ENCODE results near the gene ANKK1.

Gene ANKK1

DNA sequence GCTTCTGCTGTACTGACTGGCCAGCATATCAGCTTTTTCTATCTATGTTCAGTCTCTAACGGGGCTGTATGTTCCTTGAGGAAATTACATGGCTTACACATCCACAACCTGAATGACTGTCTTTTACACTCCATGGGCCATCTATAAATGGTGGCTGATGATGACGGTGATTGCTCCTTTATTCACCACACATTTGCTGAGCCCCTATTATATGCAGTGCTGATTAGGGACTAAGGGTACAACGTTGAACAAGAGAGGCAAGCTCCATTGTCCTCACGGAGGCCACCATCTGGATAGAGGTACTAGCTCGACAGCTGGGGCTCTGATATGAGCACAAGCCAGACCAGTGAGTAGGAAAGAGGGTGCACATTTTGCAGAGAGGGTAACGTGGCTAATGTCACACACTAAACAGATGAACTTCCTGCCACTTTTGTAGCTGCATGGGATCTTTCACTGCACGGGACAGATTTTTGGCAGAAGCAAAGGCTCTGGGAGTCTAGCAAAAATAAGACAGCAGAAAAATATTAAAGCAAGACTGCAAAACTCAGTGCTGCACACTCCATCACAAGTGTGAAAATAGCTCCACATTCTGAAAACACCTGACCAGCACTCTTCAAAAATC, 57.0 kb downstream of the ANKK1 start:
- TF ChIP-seq, protein P1, sequence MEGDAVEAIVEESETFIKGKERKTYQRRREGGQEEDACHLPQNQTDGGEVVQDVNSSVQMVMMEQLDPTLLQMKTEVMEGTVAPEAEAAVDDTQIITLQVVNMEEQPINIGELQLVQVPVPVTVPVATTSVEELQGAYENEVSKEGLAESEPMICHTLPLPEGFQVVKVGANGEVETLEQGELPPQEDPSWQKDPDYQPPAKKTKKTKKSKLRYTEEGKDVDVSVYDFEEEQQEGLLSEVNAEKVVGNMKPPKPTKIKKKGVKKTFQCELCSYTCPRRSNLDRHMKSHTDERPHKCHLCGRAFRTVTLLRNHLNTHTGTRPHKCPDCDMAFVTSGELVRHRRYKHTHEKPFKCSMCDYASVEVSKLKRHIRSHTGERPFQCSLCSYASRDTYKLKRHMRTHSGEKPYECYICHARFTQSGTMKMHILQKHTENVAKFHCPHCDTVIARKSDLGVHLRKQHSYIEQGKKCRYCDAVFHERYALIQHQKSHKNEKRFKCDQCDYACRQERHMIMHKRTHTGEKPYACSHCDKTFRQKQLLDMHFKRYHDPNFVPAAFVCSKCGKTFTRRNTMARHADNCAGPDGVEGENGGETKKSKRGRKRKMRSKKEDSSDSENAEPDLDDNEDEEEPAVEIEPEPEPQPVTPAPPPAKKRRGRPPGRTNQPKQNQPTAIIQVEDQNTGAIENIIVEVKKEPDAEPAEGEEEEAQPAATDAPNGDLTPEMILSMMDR (conservative IDR thresholded peaks at IDR 0.05) = no peak
- H3K27ac ChIP-seq = no peak overlapping the region

DNA sequence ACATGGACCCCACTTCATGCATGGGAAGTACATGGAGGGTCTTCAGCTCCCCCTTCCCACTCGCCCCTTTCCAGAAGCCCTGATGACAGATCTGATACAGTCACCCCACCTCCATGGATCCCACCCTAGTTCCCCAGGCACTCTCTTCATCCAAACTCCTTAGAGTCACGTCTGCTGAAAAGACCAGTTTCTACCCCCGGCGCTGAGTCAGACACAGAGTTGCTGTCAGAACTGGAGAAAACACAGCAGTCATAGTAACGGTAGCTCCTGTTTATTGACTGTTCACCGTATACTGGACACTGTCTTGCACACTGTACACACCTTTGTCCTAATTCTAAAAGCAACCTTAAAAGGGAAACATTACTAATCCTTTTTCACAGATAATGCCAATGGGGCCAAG, 58.5 kb downstream of the ANKK1 start:
- no peak overlapping the region for H3K27ac ChIP-seq
- TF ChIP-seq, protein P1 (conservative IDR thresholded peaks at IDR 0.05) = no peak

DNA sequence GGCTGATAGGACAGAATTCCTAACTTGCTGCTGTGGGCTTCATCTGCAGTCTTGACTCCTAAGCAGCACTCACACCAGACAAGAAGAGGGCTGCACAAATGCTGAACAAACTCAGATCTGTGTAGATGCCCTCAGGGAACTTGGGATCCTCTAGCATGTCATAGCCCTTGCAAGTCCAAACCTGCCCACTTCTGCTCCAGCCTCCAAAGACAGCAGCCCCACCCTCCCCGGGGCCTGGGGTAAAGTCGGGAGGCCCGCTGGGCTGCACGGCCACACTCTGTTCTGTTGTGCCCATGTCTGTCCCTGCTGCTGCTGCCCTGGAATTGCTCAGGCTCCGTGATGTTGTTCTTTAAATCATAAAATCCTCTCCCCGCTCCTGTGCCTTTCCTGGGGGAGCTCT, 59.4 kb downstream of the ANKK1 start:
- H3K27ac ChIP-seq = no peak overlapping the region

DNA sequence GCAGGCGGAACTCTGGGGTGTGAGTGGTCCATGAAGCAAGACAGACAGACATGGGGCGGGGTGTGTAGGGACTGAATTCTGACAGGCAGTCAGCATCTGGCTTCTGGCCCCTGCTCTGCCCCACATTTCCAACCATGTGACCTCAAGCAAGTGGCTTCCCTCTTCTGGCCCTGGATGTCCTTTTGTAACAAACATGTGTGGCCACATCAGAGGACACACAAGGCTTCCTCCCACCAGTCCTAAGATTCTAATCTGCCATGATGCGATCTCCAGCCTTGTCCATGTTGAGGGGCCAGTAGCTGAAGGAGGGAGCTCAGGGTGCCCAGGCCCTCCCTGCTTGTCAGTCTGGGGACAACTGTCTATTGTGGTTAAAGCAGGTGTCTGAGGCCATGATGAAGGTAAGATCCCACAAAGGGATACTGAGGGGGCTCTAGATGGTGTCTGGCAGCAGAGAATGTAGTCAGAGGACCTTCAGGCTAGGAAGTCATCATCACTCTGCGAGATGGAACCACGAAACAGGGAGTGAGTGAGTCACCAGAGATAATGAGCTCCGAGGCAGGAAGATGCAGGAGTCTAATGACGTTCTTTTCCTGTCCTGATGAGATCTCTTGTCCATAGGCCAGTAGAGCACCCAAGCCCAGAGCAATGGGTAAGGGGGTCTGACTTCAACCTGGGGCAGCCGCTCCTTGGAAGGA, 60.2 kb downstream of the ANKK1 start:
- no peak overlapping the region for H3K27ac ChIP-seq
- TF ChIP-seq, protein P1 (conservative IDR thresholded peaks at IDR 0.05) = no peak

More for the DNA sequence above, 59.4 kb downstream of the ANKK1 start:
- TF ChIP-seq, protein P1 (conservative IDR thresholded peaks at IDR 0.05) = no peak

DNA sequence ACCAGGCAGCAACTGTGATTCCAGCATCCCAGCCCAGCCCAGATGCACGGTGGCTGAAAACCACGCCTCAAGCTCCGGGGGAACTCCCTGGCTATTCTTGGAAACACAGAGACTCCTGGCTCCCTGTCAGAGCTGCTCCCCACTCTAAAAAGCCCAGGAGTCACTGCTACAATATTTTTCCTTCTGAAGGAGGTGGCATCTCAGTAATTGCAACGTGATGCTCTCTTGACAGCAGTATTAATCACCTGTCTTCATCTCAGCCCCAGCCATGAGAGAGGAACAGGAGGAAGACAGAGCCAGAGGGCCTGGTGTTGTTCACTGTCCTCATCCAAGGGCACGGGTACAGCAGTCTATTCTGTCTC, 60.7 kb downstream of the ANKK1 start:
- TF ChIP-seq, protein P1 (conservative IDR thresholded peaks at IDR 0.05) = no peak
- no peak overlapping the region for H3K27ac ChIP-seq

DNA sequence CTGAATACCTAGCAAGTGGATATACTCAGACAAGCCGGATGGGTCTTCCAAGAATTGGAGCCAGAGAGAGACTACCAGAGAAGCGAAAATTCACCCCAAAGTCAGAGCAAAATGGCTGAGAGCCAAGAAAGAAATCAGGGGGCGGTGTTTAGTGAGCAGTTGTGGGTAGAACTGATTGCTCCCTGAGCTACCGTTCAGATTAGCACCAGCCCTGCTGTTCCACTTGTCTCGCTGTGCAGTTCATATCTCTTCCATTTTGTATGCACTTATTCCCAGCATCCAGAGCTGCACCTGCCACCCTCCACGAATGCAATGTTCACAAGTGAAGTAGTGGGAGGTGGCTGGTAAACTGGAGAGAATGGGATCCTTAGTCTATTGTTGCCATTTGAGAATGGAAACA, 62.2 kb downstream of the ANKK1 start:
- no peak overlapping the region for H3K27ac ChIP-seq
- TF ChIP-seq, protein P1 (conservative IDR thresholded peaks at IDR 0.05) = no peak

Measured in VCaP (cell line).